GM19372 (cell line): ENCODE data around the gene STUM.
"Not testable (repeated sequence)": the region's sequence is repeated elsewhere in the genome, so short reads cannot be mapped to it uniquely, and the experiment has no call there.

Source experiments
- ATAC-seq: cut with Tn5 transposase; IDR thresholded peaks from one replicate; pipeline ENCODE4 v1.9.1; 2021; ENCODE audit warnings: mild to moderate bottlenecking, low read depth, moderate library complexity; ENCODE audit not compliant: unreplicated experiment

STUM gene, protein sequence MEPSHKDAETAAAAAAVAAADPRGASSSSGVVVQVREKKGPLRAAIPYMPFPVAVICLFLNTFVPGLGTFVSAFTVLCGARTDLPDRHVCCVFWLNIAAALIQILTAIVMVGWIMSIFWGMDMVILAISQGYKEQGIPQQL

DNA sequence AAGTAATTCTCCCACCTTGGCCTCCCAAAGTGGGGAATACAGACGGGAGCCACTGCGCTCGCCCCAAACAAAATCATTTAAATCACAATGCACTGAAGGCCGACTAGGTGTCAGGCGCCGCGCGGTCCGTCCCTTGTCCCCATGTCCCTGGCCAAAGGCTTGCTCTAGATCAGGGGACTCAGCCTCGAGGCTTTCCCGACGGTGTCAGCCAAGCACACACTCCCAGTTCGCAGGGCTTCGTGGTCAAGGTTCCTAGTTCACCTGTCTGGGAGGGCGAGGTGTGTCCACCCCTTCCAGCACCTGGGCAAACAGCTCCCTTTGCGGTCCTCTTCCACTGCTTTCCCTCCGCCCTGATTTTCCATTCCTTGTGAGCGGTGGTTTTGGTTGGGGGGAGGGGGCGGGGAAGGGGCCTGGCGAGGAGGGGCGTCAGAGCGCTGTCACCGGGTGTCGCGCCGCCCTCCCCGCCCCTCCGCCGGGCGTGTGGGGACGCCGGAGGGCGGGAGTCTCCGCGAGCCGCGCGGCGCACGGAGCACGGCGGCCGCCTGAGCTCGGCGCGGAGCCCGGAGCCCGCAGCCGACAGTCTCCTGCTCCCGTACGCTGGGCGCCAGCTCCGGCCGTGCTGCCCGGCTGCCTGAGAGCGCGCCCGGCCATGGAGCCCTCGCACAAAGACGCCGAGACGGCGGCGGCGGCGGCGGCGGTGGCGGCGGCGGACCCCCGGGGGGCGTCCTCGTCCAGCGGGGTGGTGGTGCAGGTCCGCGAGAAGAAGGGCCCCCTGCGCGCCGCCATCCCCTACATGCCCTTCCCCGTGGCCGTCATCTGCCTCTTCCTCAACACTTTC lies at the start of gene STUM:
Gene STUM, plus strand, starts transcription at position 509 of the 838 bp plus-strand sequence. Its CDS starts 141 bp downstream, at position 650.
- ATAC-seq, result no peak

- not testable (repeated sequence) for ATAC-seq
These were observed 48.9 kb upstream of the STUM start for GRCh38 chr1:226499699-226500098.

DNA sequence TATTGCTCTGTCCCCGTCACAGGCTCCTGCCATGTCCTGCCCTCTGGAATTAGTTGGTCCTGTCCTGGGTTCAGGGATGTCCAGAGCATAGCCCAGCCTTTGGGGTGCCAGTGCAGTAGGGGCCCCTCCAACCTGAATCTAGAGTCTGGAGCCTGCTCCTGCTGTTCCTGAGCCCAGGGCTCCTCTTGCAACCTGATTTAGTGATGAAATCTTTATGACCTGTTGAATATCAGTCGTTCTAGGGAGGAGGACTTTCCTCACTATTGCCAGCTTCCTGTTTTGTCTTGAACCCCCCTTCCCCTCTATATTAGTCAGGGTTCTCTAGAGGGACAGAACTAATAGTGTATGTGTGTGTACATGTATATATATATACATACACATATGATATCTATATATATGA lies 42.5 kb upstream of the STUM start:
- no peak for ATAC-seq

GRCh38 chr1:226506921-226507320 lies 41.6 kb upstream of the STUM start:
- ATAC-seq, result no peak

GRCh38 chr1:226510453-226510852 lies 38.1 kb upstream of the STUM start:
- ATAC-seq, result no peak

DNA sequence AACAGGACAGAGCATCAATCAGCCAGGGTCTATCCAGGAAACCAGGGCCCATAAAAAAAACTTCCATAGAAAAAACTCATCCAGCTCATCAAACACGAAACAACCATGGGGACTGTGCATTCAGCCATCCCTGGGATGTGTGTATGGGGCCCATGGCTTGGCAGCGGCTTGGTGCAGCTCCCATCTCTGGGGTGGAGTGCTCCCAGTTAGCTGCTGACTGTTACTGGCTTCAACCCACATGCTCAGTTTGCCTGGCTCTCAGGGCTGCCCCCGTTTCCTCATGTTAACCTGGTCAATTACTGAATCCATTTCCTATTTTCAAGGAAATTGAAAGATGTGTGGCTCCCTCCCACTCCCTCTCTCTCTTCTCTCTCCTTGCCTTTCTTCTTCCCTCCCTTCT lies 37.3 kb upstream of the STUM start:
- no peak for ATAC-seq

DNA sequence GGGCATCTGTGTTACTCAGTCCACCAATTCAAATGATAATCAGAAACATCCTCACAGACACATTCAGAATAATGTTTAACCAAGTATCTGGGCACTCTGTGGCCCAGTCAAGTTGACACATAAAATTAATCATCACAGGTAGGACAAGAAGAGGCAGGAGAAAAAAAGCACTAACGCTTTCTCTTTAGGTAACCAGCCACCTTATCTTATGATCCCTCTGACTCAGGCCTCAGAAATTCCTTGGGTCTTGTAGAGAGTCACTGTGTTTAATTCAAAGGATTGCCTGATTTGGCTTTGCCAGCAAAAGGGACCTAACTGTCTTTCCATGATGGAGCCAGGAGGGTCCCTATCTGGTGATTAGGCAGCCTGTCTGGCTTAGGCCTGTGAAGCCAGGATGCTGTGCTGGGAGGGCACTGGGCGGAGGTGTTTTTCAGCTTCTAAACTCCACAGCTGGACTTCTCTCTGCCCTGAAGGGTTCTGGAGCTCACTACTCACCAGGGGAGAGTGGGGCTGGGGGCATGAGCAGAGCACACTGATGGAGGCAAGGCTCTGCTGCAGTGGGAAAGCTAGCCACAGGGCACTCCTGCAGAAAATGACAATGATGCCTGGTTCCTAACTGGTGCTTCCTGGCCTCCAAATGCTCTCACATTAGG lies 36.4 kb upstream of the STUM start:
- ATAC-seq, result no peak

GRCh38 chr1:226518375-226518774 lies 30.2 kb upstream of the STUM start:
- no peak for ATAC-seq

- ATAC-seq, result no peak
These were observed 29.4 kb upstream of the STUM start for GRCh38 chr1:226519135-226519534.

- ATAC-seq, result no peak
These were observed 28.6 kb upstream of the STUM start for GRCh38 chr1:226519716-226520598.

DNA sequence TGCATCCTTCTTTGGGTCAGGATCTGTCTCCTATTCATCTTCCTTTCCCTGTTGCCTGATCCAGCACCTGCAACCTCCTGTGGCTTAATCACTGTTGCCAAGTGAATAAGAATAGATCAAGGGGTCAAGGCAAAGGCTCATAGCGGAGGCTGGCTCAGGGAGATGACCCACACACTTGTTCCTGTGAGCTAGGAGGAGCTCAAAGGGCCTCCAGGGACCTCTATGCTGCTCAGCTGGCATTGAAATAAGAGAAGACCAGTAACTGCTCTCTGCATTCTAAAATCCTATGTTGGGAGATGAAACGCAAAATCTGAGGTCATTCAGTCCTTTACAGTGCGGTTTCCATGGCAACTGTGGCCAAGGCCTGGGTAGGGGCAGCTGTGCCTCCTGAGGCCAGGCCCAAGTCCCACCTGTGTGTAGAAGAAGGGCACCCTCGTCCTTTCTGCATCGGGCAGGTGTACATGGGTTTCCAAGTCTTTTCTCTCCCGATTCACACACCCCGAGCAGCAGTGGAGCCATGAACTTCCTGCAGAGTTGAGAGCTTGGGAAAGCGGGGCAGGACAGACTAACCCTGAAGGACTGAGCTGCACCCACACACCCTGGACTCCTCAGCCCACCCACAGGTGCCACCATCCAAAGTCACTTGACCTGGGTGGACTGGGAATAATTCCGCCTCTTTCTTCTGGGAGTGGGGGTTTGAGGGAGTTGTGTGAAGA lies 27.8 kb upstream of the STUM start:
- no peak for ATAC-seq

- ATAC-seq, result no peak
These were observed 24.7 kb upstream of the STUM start for GRCh38 chr1:226523646-226524406.

GRCh38 chr1:226524547-226524946 lies 24.0 kb upstream of the STUM start:
- ATAC-seq, result no peak

GRCh38 chr1:226525750-226526149 lies 22.8 kb upstream of the STUM start:
- no peak for ATAC-seq

DNA sequence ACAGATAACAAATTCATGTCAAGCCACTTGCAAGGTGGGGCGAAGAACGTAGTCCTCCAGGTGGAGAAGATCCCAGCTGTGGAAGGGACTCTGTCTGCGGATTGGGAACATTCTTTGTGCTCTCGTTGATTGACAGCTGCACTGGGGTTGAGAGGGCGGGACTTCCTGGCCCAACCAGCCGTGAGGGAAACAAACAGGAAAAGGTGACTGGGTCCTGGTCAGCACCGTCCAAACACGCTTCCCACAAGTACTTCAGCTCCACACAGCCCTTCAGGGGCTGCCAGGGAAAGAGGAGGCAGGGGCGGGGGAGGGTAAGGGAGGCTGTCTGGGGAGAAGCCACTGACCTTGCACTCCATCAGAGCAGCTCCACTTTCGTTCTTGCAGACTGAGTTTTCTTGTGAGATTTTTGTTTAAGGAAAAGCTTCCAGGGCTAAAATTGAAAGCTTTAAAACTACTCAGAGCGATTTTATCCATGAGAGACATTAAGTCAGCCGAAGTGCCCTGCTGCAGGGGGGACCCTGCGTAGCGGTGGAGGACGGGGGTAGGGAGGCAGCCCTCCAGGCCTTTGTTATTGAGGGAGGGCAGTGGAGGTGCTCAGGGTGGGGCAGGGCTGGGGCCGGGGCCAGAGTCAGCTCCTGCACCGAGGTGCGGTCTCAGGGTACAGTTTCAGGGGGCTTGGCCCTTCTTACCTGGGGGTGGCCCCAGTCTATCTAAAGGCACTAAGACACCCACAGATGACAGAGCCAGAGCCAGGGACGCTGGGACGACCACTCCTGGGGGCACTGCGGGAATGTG lies 21.6 kb upstream of the STUM start:
- no peak for ATAC-seq

GRCh38 chr1:226529891-226530290 lies 18.7 kb upstream of the STUM start:
- ATAC-seq, result no peak

- no peak for ATAC-seq
These were observed 18.0 kb upstream of the STUM start for GRCh38 chr1:226530591-226530990.

GRCh38 chr1:226531360-226532093 lies 17.0 kb upstream of the STUM start:
- no peak for ATAC-seq
